NCI-H1436 treated with DMSO at 0.1 percent for 48 hours (cell line): Measurements from ENCODE around the gene WDFY4.

ENCODE experiments used
- DNase-seq: peaks from one replicate; lab custom pipeline; 2025; lab: John Stamatoyannopoulos, UW

The WDFY4 gene

DNA sequence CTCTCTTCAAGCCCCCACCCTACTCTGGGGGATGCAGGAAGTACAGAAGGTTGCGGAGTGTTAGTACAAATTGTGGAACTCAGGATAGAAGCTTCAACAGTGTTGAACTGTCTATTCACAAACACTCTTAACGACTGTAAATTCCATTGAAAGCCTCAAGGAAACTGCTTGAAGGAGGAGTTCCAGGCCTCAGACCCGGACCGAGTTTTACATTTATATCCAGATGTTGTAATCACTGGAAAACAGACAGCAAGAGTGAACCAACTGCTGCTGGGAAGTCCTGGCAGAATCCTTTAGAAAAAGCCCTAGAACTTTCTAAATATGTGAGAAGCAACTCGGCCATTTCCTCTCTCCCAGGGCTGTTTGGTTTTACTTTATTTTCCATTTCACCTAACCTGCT is 339.1 kb downstream of the WDFY4 start:
- no peak for DNase-seq

DNA sequence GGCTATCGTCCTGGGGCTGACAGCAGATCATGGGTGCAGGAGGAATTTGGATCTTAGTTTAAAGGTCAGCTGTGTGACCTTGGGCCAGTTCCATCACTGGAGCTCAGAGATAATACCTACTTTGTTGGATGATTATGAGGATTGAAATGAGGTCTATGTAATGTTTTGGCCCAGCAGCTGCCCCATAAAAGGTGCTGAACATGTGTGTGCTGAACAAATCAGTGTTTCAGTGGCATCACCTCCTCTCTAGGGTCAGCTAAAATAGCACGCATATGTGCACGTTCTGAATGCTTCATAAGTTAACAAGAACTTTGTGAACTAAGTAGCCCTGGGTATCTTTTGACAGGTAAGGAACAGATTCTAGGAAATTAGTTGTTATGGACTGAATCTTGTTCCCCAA is 339.8 kb downstream of the WDFY4 start:
- no peak for DNase-seq

DNA sequence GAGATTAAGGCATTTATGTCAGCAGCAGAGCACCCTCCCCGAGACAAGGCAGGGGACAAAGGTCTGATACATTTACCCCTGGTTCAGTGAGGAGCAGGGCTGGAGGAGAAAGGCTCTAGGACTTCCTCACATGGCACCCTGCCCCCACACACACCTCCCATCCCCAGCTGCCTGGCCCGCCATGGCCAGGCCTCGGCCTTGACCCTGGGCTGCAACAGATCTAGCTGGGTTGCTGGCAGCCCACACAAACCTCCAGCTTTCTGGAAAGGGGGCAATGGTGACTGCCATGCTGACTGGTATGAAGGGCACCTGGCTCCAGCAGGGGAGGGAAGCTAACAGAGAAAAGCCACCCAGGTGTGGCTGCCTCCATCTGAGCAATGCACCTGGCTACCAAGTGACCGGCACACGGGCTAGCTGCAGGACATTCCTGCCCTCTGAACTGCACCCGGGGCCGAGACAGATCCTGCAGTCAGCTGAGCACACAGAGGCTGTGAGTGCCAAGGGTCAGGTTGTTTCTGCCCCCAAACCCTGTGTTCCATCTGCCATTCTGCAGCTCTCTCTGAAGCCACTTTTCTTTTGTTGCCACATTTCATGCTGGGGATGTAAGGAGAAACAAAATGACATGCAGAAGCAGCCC is 340.8 kb downstream of the WDFY4 start:
- DNase-seq, result no peak

DNA sequence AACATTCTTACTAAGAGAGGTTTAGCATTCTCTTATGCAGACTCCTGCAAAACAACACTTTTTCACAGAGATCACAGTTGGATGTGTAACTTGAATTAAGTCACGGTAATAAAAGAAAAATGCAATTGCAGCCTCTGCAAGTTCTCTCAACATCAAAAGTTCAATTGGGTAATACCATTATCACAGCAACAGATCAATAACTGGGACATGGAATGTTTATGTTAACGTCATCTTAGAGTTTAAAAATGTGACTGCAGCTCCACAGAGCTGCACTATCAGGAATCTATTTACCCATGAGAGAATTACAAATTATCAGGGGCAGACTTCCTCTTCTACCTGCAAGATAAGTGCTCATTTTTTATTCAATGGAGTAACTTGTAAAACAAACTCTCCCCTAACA is 344.0 kb downstream of the WDFY4 start:
- no peak for DNase-seq

DNA sequence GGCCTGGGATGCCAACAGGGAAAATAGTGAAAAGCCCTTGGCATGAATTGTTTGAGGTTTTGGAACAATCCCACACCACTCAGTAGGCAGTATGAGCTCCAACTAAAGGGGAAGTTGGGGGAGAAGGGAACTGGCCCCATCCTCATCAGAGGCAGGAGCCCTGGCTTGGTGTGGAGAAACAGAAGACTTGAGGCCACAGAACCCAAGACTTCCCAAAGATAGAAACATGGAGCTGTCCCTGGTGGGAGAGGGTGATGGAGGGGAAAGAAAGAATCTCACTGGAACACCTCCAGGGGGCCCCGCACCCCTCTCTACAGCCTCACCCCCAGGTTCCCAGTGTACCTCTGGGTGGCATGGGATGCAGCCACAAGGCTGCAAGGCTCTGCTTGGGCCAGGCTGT is 345.0 kb downstream of the WDFY4 start:
- no peak for DNase-seq
